GM12878 (cell line): ENCODE results near the gene ZNF213. TPM values are rescaled to one million over a fixed set of nuclear protein-coding genes. Genes with fewer than 3 reads are reported as not detected.
"Not testable (repeated sequence)": the region's sequence is repeated elsewhere in the genome, so short reads cannot be mapped to it uniquely, and the experiment has no call there.

Experiments
- ATAC-seq: fragments of 200-7000 bp; cut with Tn5 transposase; 3 replicates; pipeline ENCODE4 v1.9.1; 2020; ENCODE audit warnings: mild to moderate bottlenecking, moderate library complexity
- BruUV-seq: library from RNA; stranded (reverse); fragments of 400-500 nt; replicated peaks from 2 replicates; lab custom pipeline; 2021; lab: Mats Ljungman, UMichigan
- CTCF ChIA-PET: fragments of 300-600 bp; sonication (Branson Sonifier 250); formaldehyde crosslinking; extraction: SDS; loops from one replicate; lab custom pipeline; 2021; ENCODE audit warnings: inconsistent platforms; lab: Yijun Ruan, JAX
- POLR2A ChIA-PET: fragments of 350-600 bp; formaldehyde crosslinking; extraction: SDS; loops from one replicate; lab custom pipeline; 2021; ENCODE audit warnings: inconsistent platforms; lab: Charles Lee
- RAD21 ChIA-PET: fragments of 300-600 bp; sonication (Branson Sonifier 250); formaldehyde crosslinking; loops from one replicate; lab custom pipeline; 2023; ENCODE audit warnings: antibody characterized with exemption; ENCODE audit not compliant: unreplicated experiment; lab: Charles Lee
- SMC1A ChIA-PET: fragments of 300-600 bp; sonication (Branson Sonifier 250); formaldehyde crosslinking; loops from one replicate; lab custom pipeline; 2023; ENCODE audit not compliant: unreplicated experiment, uncharacterized antibody; lab: Charles Lee
- DNase-seq: peaks from one replicate; pipeline ENCODE4 v3.0.0-alpha.2; 2011; ENCODE audit warnings: low read depth, low spot score
- FAIRE-seq: peaks from 3 replicates; lab custom pipeline; 2011; peaks lifted over from hg19 to GRCh38; lab: Jason Lieb, UNC
- H2AFZ ChIP-seq: 2 replicates; pipeline ENCODE4 v1.6.0; 2011; ENCODE audit warnings: low read depth, low read length, control low read depth; ENCODE audit not compliant: control insufficient read depth
- H3K27ac ChIP-seq: 2 replicates; pipeline ENCODE4 v1.5.1; 2011; ENCODE audit warnings: control low read depth; ENCODE audit not compliant: control insufficient read depth, insufficient read depth
- H3K27me3 ChIP-seq, 2 experiments: replicated peaks in 1 of 2; 2 replicates each; pipeline versions ENCODE4 v1.6.0 to v1.6.1; 2011; ENCODE audit warnings: low read length in 1 of 2; ENCODE audit not compliant: control insufficient read depth in 2 of 2, insufficient read depth in 2 of 2
- H3K36me3 ChIP-seq, 2 experiments: 2 replicates each; pipeline ENCODE4 v1.5.1; 2011; ENCODE audit warnings: low read length in 1 of 2; ENCODE audit not compliant: control insufficient read depth in 2 of 2, insufficient read depth in 2 of 2
- H3K4me1 ChIP-seq: 2 replicates; pipeline ENCODE4 v1.6.1; 2011; ENCODE audit warnings: mild to moderate bottlenecking, low read length, moderate library complexity, mixed read lengths; ENCODE audit not compliant: control insufficient read depth, insufficient read depth
- H3K4me2 ChIP-seq: 2 replicates; pipeline ENCODE4 v1.6.0; 2011; ENCODE audit warnings: control low read depth; ENCODE audit not compliant: control insufficient read depth, insufficient read depth
- H3K4me3 ChIP-seq: fragments of 200-600 bp; sonication (generic); 2 replicates; pipeline ENCODE4 v1.5.1; 2016
- H3K79me2 ChIP-seq: 2 replicates; pipeline ENCODE4 v1.6.0; 2011; ENCODE audit warnings: low read length; ENCODE audit not compliant: control insufficient read depth, insufficient read depth
- H3K9ac ChIP-seq: 2 replicates; pipeline ENCODE4 v1.8.0; 2011; ENCODE audit warnings: low read length, control low read depth, mixed read lengths; ENCODE audit not compliant: control insufficient read depth, insufficient read depth
- H3K9me3 ChIP-seq: replicated peaks from 3 replicates; pipeline ENCODE4 v1.5.1; 2011; ENCODE audit warnings: mild to moderate bottlenecking, low read length; ENCODE audit not compliant: control insufficient read depth, insufficient read depth
- H4K20me1 ChIP-seq: 2 replicates; pipeline ENCODE4 v1.6.0; 2011; ENCODE audit not compliant: control insufficient read depth, insufficient read depth
- HDGF ChIP-seq: fragments of 450-650 bp; IDR thresholded peaks from 2 replicates; pipeline ENCODE4 v1.6.1; 2016; ENCODE audit warnings: antibody characterized with exemption
- SUZ12 ChIP-seq: fragments of 200-600 bp; sonication (generic); IDR thresholded peaks from one replicate; pipeline ENCODE4 v1.6.1; 2018; ENCODE audit warnings: antibody characterized with exemption, mild to moderate bottlenecking; ENCODE audit not compliant: unreplicated experiment
- TBL1XR1 ChIP-seq: IDR thresholded peaks from 2 replicates; pipeline ENCODE4 v1.6.1; 2012; ENCODE audit warnings: low read depth, low read length, improper control_type of control experiment
- WGBS: methylation state at CpG from one replicate; pipeline ENCODE4 v1.1.6; 2016; ENCODE audit warnings: low lambda C conversion rate; ENCODE audit not compliant: insufficient replicate concordance, insufficient coverage; ENCODE audit errors: missing lambda C conversion rate; 5-methylcytosine and 5-hydroxymethylcytosine counted together
- in situ Hi-C: fragments of 300-500 bp; cut with MboI; formaldehyde crosslinking; loops from 9 replicates; pipeline ENCODE4 v1.14.3; 2018; ENCODE audit warnings: mixed read lengths
- intact Hi-C: fragments of 100-400 bp; cut with micrococcal nuclease; formaldehyde crosslinking; loops from one replicate; pipeline ENCODE4 v1.14.2; 2022; ENCODE audit not compliant: unreplicated experiment
- polyA plus RNA-seq, 11 experiments: library from polyadenylated mRNA; depleted of rRNA in 4 of 11; unstranded in 6 of 11; stranded (reverse) in 5 of 11; fragments of >200 nt; fragmentation: Nextera tagmentation in 4 of 11; fragmentation: Illumina TruSeq in 1 of 11; extraction: Ambion mirVana in 4 of 11; extraction: Trizol in 1 of 11; gene quantifications; 1 replicate in 1 of 11; 2 replicates in 10 of 11; pipeline versions ENCODE4 v1.2.1 to v1.2.3, GENCODE V29; 2011 to 2016; ENCODE audit warnings: inconsistent platforms in 2 of 11, missing spikeins in 2 of 11, low read depth in 1 of 11
- total RNA-seq, 4 experiments: library from RNA; depleted of rRNA in 3 of 4; stranded (reverse); fragments of >200 nt in 3 of 4; fragmentation: Illumina TruSeq in 1 of 4; extraction: Trizol in 1 of 4; gene quantifications; 2 replicates each; pipeline versions ENCODE4 v1.2.1 to v1.2.3, GENCODE V29; 2013 to 2021

The ZNF213 gene
- total and polyA plus RNA-seq, 10 of the 15 experiments (the other 5 are each of a cell fraction or from before 2014, with no cell fraction given), result 0.53 to 9.4 (median 1.1) TPM

GRCh38 chr16:3166505-3166886 is 31.7 kb downstream of the ZNF213 start:
- FAIRE-seq (no peak), ATAC-seq (no peak), DNase-seq (no peak)
- intact Hi-C loops, result loop anchor here (2.0 kb wide), 1 partner anchor 108 kb away; no protein-coding TSS in a partner anchor
- TF ChIP-seq HDGF (no peak), TBL1XR1 (no peak), SUZ12 (no peak)
- ChIA-PET CTCF (interaction anchor here (0.6 to 1.6 kb wide), 15 partner anchors 8 to 138 kb away, joined by 3 to 11 read pairs (median 4); partner anchors contain the start of genes ZNF213 and ZSCAN10), RAD21 (interaction anchor here (0.8 to 2.1 kb wide), 8 partner anchors 15 to 162 kb away, joined by 3 to 11 read pairs (median 4); partner anchors contain the start of gene ZNF213), SMC1A (interaction anchor here (0.6 to 1.3 kb wide), 6 partner anchors 16 to 107 kb away, joined by 3 to 10 read pairs (median 4); partner anchors contain the start of gene ZNF213), POLR2A (interaction anchor here (0.6 kb wide), 1 partner anchor 1683 kb away, joined by 3 read pairs; no protein-coding TSS in a partner anchor)
- in situ Hi-C loops, result no loop called here
- BruUV-seq, result no TSS peak
- H4K20me1 ChIP-seq, result no peaks in the 10 kb centered on the region
- no peaks in the 10 kb centered on the region; a peak in 2 of 4 replicates for H3K27me3 ChIP-seq
- H3K27ac ChIP-seq, result no peak overlapping the region
- no peaks in the 10 kb centered on the region for H3K79me2 ChIP-seq
- peaks cover 12% of the 10 kb centered on the region for H3K4me1 ChIP-seq
- H3K4me3 ChIP-seq, result no peak overlapping the region
- WGBS, result 6% methylated on average over 1 of the region's 1 CpG
- no peaks in the 10 kb centered on the region for H3K36me3 ChIP-seq
- no peak overlapping the region for H2AFZ ChIP-seq
- H3K4me2 ChIP-seq, result no peak overlapping the region
- H3K9ac ChIP-seq, result no peak overlapping the region
- H3K9me3 ChIP-seq, result no peaks in the 10 kb centered on the region

- H3K36me3 ChIP-seq, BruUV-seq, H3K27me3 ChIP-seq, H3K27ac ChIP-seq, H3K4me2 ChIP-seq, intact Hi-C loops, H3K9ac ChIP-seq, H3K4me3 ChIP-seq, in situ Hi-C loops, FAIRE-seq, H4K20me1 ChIP-seq, H3K79me2 ChIP-seq, H2AFZ ChIP-seq, DNase-seq, H3K9me3 ChIP-seq, ATAC-seq: not testable (repeated sequence)
- RAD21 ChIA-PET, result interaction anchor here (1.0 to 2.4 kb wide), 5 partner anchors 10 to 110 kb away, joined by 3 to 11 read pairs (median 4); no protein-coding TSS in a partner anchor
- POLR2A ChIA-PET, result interaction anchor here (1.6 to 1.9 kb wide), 3 partner anchors 10 to 63 kb away, joined by 4 to 6 read pairs (median 4); no protein-coding TSS in a partner anchor
- WGBS, result 71% methylated on average over 7 of the region's 7 CpGs
- CTCF ChIA-PET, result interaction anchor here (0.6 to 6.0 kb wide), 14 partner anchors 11 to 203 kb away, joined by 3 to 56 read pairs (median 5); partner anchors contain the start of genes IL32 and ZNF213
- peaks cover 25% of the 10 kb centered on the region for H3K4me1 ChIP-seq
- SMC1A ChIA-PET, result interaction anchor here (0.7 to 2.6 kb wide), 7 partner anchors 11 to 137 kb away, joined by 3 to 10 read pairs (median 5); partner anchors contain the start of gene ZNF213
Observed at GRCh38 chr16:3168729-3169128, 33.9 kb downstream of the ZNF213 start.
